Upper lobe of left lung (tissue), 4 donors: ENCODE measurements around the gene ROBO1.

ENCODE experiments used
- EP300 ChIP-seq, 4 donors: sonication (generic); formaldehyde crosslinking; IDR thresholded peaks; one replicate each; pipeline ENCODE4 v1.5.1; 2017; ENCODE audit warnings: antibody characterized with exemption in 4 of 4, control low read depth in 2 of 4
- POLR2A ChIP-seq, 4 donors: fragments of 450-650 bp; IDR thresholded peaks; one replicate each; pipeline ENCODE4 v1.5.1; 2016 to 2017; ENCODE audit warnings: antibody characterized with exemption in 4 of 4, mild to moderate bottlenecking in 2 of 4
- POLR2AphosphoS5 ChIP-seq, 2 donors: sonication (generic); formaldehyde crosslinking; IDR thresholded peaks; one replicate each; pipeline ENCODE4 v1.5.1; 2017; ENCODE audit warnings: antibody characterized with exemption in 2 of 2
- TF ChIP-seq, protein P1 (sequence below), 6 experiments: fragments of 450-650 bp in 4 of 6; fragments of 200-600 bp in 2 of 6; sonication (generic) in 2 of 6; IDR thresholded peaks; one replicate each; pipeline ENCODE4 v1.5.1; 2016 to 2019; ENCODE audit warnings: antibody characterized with exemption in 6 of 6

DNA sequence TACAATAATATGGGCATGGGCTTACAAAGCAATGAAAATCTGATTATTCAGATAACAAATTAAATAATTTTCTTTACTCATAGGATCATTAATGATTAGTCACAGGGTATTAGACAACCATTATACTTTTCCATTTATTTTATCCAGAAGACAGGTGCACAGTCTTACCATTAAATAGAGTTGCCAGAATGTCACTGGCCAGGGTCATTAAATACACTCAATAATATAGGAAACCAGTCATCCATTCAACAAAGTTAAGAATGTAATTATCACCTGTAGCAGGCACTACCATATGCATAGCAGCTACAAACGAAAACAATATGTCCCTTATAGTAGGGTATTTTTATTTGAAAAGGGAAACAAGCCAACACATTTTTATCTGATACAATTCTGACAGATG lies 16.1 kb downstream of the ROBO1 start:
- TF ChIP-seq, protein P1, sequence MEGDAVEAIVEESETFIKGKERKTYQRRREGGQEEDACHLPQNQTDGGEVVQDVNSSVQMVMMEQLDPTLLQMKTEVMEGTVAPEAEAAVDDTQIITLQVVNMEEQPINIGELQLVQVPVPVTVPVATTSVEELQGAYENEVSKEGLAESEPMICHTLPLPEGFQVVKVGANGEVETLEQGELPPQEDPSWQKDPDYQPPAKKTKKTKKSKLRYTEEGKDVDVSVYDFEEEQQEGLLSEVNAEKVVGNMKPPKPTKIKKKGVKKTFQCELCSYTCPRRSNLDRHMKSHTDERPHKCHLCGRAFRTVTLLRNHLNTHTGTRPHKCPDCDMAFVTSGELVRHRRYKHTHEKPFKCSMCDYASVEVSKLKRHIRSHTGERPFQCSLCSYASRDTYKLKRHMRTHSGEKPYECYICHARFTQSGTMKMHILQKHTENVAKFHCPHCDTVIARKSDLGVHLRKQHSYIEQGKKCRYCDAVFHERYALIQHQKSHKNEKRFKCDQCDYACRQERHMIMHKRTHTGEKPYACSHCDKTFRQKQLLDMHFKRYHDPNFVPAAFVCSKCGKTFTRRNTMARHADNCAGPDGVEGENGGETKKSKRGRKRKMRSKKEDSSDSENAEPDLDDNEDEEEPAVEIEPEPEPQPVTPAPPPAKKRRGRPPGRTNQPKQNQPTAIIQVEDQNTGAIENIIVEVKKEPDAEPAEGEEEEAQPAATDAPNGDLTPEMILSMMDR (IDR thresholded peaks at IDR 0.05) = no peak
- TF ChIP-seq POLR2AphosphoS5 (IDR thresholded peaks at IDR 0.05) = no peak
- TF ChIP-seq POLR2A (IDR thresholded peaks at IDR 0.05) = no peak
- no peak for TF ChIP-seq EP300 (IDR thresholded peaks at IDR 0.05)
